HK-2 (cell line): ENCODE results near the gene TRAFD1.

Source experiments
- DNase-seq: peaks from one replicate; pipeline ENCODE4 v3.0.0-alpha.2; 2018; ENCODE audit not compliant: unreplicated experiment

Gene TRAFD1

DNA sequence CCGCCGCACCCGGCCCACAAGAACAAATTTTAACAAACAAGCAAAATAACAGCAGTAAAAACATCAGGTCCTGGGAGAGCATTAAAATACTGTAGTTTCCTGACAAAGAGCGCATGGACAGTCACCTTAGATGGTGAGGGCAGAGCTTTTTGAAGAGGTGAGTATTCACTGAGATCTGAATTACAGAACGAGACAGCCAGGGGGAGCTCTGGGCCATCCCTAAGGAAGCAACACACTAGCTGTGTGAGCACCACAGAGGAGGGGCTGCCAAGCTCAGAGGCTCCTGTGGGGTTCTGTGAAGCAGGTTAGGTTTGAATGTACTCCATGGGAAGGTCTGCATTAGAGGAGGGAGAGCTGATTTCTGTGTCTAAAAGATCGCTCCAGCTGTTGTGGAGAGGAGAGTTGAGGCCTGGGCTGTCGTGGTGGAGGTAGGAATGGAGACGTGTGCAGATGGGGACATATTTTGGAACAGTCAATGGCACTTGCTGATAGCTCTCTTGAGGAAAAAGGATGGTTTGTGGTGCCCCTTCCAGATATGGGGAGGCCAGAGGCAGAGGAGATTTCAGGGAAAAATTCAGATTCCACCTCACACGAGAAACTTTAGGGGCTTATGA, 72.9 kb downstream of the TRAFD1 start:
- peak; percentile 48 for DNase-seq

DNA sequence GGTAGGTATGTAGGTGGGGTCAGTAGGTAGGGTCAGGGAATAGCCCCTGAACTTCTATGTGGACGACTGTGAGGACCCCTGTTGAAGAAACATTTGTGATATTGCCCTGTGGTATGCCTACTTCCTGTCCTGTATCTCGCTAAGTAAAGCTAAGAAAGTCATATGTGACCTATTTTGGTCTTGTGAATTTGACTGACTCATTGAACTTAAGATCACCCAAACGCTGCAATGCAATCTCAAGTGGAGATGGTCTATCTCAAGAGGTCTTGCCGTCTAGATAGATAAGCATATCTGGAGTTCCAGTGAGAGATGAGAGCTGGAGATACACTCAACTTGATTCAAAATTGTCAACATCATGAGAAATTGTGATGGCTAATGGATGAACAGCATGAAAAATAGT, 73.8 kb downstream of the TRAFD1 start:
- DNase-seq, result no peak
